Stimulated activated CD4-positive, alpha-beta T cell treated with anti-CD3 and anti-CD28 coated beads, TNF-alpha, amount 100 ng/mL, for 1 hour (primary cell): ENCODE measurements around the gene PYGM.
A peak's percentile ranks its signal among the peaks of the same experiment; 100 is the strongest.

Experiments used
- DNase-seq, 3 donors: peaks; one replicate each; pipeline ENCODE4 v3.0.0-alpha.2; 2020; ENCODE audit warnings: low read depth in 3 of 3, low spot score in 1 of 3

PYGM gene

DNA sequence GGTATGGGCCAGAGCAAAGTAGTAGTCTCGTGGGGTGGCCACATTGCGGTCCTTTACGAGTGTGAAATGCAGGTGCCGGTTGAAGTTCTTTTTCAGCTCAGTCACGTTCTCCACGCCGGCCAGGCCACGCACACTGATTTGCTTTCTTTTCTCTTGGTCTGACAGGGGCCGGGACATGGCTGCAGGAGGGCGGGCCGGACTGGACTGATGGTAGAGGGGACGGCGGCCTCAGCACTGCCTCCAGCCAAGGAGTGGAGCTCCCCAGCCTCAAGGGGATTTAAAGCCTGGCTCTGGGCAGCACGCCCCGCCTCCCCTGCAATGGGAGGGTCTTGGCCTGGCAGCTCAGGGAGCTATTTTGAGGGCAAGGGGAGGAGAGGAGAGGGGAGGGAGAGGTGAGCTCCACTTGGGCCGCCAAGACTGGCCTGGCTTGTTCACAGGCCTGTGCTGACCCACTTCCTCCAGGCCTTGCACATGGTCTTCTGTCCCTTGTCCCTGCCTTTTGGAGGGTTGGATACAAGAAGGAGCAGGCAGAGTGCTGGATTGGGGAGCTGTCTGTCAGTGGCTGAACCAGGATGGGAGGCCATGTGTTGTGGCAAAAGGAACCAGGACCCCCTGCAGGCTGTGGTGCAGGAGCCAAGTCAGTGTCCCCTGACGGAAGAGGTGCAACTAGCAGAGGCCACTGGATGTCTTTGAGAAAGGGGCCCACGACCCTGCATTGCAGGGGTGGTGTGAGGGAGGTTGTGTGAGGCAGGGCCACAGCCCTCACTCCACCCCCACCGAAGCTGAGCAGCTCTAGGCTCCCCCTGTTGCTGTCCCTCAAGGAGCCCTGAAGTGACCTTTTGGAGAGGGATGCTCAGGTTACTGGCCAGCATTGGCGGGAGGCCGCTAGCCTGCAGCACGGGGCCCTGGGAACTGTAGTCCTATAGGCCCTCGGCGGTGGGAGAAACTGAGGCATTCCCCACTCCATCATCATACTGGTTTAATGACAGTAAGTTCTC lies at the start of gene PYGM:
Gene PYGM, minus strand, starts transcription at position 253 of the 998 bp plus-strand sequence. Its CDS starts 76 bp downstream, at position 177.
- DNase-seq, result no peak

DNA sequence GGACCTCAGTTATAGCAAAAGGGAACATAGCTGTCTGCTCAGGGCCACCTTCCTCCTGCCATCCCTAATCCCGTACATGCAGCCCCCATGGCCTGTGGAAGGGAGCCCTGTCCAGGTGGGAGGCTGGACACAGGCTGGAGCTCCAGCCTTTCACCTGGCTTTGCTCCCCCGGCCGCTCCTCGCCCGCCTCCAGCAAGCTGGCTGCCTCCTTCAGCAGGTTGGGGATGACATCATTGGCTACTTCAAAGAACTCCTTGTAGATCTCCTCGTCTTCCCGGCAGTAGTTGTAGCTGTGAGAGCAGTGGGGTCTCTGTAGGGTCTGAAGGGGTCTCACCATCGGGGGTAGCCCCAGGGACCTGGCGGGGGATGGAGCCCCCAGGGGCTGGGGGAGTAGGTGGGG lies 45.7 kb upstream of the PYGM start:
- DNase-seq, result no peak

DNA sequence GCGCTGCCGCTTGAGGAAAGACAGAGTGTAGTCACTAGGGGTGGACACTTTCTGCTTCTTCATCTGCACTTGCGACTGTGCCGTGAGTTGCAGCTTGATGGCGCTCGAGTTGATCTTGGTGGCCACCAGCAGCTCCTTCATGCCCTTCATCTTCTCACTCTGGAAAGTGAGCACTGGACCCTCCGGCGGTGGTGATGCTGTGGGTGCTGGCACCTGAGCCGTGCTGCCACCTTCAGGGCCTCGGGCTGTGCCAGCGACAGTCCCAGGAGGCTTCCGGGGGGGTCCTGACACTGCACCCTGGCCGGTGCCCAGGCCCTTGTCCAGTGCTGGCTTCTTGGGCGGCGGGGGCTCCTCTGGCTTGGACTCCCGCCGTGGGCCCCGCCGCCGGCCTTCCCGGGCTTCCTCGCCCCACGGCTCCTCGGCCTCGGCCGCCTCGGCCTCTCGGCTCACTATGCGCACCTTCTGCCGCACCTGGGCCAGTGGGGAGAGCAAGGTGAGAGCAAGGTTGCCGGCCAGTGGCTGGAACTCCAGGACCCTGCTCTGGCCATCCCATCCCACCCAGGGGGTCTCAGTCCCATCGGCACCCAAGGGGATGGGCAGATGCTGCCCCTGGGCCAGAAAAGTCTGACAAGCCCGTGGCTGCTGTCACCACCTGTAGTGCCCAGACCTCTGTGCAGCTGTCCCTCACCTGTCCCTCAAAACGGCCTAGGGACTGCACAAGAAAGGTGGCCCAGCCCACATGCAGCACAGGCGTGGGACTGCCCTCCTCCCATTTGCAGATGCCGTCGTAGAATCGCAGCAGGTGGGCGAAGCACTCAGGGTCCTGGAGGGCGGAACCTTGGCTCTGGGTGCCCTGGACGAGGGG lies 44.8 kb upstream of the PYGM start:
- no peak for DNase-seq

DNA sequence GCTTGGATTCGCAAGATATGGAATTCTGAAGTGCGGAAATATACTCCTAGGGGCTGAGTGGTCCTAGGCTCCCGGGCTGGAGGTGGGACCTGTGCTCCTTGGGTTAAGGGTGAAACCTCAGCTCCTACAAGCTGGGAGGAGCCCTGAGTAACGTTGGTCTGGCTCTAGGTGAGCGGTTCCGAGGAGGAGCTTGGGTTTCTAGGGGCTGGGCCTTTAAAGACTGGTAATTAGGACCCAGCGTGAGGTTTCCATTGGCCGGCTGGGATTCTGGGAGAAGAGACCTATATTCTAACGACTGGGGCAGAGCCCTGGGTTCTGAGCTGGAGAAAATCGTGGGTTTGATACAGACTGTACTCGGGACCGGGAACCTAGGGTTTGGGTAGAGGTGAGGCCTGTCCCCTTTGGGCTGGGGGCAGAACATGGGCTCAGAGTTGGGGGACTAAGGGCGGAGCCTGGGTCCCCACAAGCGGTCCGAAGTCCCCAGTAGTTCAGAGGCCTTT lies 44.1 kb upstream of the PYGM start:
- DNase-seq, result no peak

DNA sequence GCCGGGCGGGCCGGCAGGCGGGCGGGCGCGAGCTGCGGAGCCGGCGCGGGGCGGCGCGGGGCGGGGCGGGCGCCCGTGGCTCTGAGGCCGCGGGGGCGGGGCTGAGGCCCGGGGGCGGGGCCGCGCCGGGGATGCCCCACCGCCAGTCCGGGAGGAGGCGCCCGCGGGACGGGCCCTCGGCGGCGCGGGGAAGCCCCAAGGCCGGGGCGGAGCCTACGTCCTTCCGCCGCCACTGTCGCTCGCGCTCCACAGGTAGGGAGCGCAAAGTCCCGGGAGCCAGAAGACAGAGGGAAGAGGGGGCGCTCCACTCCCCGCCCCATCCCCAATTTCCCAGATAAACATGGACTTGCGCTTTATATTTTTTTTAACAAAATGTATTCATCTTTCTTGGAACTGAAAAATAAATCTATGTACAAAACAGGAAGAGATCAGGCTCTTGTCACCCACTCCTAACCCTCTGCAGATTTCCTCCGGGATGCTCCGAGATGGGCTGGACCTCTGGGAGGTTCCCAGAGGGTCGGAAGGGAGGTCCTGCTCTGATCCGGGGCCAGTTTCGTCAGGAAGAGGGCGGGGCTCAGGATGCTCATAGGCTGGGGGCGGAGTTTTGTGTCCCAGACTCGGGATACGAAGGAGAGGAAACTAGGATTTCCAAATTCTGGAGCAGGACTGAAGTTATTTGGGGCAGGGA lies 43.5 kb upstream of the PYGM start, which contains the start of gene MAP4K2:
Gene MAP4K2, minus strand, starts transcription at position 57 of the 688 bp plus-strand sequence. CDS start 65 bp downstream, outside the sequence.
- DNase-seq, result peak; percentile 70 to 82 (median 73)

DNA sequence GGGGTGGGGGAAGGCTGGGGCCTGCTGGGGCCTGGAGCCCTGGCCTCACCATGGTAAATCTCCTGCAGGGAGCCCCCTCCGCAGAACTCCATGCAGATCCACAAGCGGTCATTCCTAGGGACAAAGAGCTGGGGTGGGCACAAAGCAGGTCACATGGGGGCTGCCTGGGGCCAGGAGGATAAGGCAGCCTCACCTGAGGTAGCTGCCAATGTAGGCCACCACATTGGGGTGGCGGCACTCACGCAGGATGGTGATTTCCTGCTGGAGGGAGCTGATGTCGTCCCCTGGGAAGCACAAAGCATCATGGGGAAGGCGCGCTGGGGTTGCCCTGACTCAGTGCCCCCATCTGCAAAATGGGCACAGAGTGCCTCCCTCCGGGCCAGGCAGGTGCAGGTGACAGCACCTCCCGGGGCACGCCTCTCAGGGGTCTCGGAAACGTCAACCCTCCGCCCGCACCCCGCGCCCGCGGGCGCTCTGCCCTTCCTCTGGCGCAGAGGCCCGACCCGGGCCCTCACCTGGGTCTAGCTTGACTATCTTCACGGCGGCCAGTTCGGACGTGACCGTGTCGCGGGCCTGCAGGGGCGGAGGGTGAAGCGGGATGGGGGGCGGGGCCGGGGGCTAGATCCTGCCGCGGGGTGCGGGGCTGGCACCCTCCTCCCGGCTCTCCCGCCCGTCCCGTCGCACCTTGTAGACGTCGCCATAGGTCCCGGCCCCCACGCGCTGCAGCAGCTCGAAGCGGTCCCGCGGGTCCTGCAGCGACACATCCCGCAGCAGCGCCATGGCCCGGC lies 42.8 kb upstream of the PYGM start:
- no peak for DNase-seq

DNA sequence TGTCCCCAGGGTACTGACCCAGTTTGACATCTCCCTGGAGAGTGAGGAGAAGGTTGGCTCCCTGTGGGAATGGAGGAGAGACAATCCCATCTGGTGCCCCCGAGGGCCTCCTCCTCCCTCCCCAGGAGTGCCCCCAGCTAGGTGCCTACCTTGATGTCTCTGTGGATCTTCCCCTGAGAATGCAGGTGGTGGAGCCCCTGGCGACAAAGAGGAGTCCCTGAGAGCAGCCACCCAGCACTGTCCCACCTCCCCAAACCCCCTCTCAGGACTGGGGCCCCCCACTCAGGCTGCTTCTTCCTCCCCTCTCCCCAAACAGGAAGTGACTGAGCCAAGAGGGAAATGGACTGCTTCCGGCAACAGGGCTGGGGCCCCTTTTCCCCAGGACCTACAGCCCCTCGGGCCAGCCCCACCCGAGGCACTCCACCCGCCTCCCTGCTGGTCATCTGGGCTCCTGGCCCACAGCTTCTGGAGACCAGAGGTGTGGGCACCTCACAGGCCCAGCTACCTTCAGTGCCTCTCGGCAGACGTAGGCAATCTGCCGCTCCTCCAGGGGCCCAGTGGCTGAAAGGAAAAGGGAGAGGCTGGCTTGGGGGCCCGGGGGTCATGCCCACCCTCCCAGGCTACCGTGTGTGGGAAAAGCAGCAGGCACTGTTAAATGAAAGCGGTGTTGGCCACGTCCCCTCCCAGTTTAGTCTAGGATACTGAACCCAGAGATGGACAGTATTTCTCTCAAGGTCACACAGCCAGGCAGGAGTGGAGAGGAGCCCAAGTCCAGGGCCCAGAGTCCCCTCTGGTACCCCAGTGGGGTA lies 42.0 kb upstream of the PYGM start:
- no peak for DNase-seq

DNA sequence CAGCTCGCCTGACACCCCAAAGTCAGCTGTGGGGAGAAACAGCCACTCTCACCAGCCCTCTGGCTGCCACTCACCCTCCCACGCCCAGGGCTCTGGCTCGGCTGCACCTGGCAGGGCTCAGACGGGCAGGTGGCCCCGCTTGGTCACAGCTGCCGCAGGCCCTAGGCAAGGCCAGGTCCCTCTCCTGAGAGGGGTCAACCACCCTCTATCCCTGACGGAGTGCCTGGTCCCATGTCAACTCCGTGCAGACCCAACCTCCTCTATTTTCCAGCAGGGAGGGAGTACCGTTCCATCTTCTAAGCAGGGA lies 41.3 kb upstream of the PYGM start:
- no peak for DNase-seq

DNA sequence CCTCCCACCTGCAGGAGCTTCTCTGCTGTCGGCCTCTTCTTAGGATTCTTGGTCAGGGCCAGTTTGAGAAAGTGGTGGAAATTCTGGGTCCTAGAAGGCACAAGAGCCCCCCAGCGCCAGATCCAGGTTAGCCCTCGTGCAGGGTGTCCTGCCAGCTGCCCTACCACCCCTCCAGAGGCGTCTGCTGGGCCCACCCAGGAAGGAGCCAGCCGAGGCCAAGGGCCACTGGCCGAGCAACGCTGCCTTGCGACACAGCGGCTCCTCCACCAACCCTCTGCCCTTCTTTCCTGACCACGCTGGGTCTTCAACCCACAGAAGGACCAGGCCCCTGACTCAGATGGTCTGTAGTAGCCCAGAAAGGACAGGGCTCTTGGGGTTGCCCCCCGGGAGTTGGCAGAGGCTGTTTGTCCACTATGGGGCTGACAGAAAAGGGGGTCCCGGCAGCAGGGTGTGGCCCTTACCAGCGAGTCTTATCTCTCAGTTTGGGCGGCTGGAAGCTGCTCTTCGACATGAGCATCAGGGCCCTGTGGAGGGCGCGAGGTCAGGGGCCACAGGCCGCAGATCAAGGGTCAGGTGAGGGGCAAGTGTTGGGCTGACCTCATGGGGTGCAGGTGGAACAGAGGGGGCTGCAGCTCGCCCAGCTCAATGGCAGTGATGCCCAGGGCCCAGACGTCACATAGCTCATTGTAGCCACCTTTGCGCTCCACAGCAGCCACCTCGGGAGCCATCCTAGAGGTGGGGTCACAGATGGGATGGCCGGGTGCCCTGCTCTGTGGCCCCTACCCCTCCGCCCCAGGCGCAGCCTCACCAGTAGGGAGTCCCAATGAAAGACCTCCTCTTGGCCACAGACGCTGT lies 40.8 kb upstream of the PYGM start:
- no peak for DNase-seq

DNA sequence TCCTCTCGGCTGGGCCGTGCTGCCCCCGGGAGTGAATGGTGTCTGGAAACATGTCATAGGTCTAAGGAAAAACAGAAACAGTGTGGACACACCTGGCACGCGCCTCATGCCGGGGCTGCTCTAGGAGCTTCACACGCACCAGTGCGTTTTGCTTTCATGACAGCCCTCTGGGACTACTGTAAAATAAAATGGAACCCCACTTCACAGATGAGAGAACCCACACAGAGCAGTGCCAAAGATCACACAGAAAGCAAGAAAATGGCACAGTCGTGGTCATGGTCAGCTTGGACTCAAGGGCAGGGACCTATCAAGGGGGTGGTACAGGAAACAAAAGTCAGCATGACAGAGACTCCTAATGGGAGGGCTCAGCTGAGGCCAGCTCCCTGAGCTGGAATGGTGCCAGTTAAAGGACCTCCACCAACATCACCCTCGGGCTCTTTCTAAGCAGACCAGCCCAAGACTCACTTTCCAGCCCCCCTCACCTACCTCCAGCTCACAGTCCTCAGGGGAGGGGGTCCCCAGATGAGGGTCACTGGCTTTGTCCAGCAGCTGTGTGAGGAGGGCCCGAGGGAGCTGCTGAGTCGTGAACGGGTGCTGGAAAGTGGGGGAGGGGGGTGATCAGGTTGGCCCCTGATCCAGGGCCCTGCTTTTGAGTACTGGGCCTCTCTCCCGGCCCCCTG lies 40.0 kb upstream of the PYGM start:
- DNase-seq, result no peak

DNA sequence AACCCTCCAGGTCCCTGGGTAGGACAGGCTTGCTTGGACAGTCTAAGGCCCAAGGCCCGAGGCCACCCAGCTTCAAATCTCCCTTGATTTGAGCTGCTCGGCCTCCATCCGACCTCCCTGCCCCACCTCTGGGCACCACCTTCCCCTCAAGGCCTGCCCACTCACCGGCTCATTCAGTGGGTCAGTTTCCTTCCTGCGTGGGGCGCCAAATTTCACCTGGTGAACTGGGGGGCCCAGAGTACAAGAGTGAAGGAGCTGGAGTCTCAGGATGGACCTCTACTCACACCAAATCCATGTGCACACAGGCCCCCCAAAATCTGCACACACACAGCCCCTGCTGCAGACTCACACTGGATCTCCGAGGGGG lies 39.5 kb upstream of the PYGM start:
- no peak for DNase-seq

DNA sequence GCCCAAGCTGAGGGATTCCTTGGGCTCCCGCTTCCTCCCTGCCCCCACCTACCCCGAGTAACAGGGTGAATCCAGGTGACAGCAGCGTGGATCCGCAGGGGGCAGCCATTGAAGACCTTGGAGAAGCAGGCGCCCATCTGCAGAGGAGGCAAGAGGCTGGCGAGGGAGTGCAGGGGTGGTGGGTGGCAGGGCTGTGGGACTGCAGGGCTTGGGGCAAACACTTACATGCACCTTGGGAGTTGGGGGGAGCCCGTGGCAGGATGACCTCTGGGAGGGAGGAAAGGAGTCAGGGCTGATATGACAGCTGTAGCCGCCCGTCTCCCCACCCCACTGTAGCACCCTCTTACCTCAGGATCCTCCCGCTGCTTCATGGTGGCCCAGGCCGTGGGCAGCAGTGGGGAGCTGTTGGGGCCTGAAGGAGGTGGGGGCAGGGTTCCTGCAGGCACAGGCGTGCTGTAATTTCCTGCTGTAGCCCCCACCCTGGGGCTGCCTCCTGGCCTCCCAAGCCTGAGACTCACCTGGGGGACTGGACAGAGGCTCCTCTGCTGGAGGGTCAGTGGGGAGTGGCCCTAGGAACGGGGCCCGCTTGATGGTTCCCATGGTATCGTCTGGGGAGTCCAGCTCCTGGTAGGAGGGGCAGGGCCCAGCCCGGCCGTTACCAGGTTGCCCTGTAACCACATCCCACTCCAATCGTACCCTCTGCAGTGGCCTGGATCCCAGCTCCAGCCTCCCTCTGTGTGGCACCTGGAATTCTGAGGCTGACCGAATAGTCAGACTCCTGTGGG lies 37.2 kb upstream of the PYGM start:
- DNase-seq, result no peak

DNA sequence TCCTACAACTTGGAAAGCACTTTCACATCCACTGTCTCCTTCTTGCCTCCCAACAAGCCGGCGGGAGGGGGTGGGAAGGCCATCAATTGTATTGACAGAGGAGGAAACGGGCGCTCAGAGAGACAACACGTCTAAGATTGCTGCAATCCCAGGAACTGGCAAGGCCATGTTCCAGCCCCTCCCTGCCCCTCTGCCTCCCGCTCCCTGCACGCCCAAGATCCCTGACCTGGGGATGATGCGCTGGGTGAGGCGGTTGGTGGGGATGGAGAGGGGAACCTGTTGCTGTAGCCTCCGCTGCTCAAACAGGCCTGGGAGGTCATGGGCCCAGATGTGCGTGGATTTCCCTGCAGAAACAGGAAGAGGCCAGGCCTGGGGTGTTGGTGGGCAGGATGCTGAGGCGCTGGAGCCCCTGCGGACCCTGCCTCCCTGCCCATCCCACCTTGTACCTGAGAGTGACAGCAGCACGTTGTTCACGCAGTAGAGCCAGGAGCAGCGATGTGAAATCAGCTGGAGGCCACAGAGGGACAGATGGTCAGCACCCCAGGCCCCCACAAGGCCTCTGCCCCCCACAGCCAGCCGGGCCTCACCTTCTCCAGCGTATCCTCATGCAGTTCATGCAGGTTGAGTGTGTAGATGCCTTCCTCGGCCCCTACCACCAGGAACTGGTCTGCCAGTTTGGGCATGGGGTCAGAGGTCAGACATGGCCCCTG lies 36.4 kb upstream of the PYGM start:
- no peak for DNase-seq

DNA sequence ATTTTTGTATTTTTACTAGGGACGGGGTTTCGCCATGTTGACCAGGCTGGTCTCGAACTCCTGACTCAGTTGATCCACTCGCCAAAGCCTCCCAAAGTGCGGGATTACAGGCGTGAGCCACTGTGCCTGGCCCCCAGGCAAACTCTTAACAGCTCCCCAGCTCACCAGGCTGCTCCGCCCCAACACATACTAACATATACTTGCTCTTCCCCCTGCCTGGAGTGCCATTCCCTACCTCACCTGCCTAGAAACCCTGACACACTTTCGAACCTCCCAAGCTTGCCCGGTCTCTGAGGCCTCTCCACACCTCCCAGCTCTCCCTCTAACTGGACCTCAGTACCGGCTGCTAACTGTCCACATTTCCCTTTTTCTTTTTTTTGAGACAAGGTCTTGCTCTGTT lies 34.8 kb upstream of the PYGM start:
- DNase-seq, result no peak

DNA sequence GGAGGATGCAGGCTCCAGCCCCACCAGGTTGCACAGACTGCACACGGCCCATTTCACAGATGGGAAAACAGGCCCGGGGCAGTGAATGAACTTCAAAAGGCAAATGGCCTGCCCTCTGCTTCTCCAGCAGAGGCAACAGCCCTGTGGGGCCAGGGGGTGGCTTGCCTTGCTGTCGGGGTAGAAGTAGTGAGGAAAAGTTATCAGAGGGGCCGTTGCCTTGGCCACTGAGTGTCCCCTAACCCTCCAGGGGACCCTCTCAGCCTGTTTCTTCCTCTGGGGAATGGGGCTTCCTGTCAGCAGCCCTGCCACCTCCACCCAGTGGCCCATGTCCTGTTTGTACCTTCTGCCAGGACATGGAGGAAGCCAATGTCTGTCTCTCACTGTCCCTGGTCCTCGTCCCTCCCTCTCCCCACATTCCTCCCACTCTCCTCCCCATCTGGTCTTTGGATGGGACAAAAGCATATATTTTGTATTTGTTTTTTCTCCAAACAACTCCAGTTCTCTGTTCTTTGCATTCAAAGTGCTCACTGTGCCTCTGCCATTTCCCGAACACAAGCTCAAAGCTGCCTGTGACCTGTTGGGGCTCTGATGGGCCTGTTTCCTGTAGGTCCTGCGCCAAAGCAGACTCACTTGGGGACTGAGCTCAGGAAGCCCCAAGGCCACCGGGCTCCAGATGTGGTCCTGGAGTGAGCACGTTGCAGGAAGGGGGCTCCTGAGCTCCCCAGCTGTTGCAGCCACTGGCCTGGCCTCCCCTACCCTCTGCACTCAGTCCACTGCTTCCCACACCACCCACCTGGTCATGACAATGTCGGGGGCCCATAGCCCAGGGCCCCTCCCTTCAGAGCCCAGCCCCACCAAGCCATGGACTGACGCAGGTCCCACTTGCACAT lies 33.7 kb upstream of the PYGM start:
- no peak for DNase-seq

DNA sequence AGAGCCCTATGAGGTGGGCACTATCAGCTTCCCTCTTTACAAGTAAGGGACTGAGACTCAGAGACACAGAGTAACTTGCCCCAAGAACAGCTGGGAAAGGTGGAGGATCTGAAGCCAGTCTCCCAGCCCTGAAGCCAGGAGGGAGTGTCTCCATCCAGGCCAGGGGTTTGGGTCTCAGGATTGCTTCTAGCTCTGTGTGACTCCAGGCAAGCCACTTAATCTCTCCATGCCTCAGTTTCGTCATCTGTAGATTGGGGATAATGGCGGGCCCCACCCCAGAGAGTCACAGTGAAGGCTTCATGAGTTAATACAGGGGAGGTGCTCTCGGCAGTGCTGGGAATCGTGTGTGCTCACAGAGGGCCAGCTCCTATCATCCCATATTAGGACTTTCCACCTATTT lies 32.7 kb upstream of the PYGM start:
- no peak for DNase-seq
